Measurements from ENCODE around the gene TMEM82.
A peak's percentile ranks its signal among the peaks of the same experiment; 100 is the strongest.

TMEM82 gene

GRCh38 chr1:15764269-15764764, 22.0 kb downstream of the TMEM82 start:
- no peak for DNase-seq (ENCODE audit: low read depth)
- TF ChIP-seq CTCF (conservative IDR thresholded peaks at IDR 0.05; ENCODE audit: control insufficient read depth, insufficient read depth, low read depth, low read length), result no peak
- no peak overlapping the region for H3K4me3 ChIP-seq (ENCODE audit: control insufficient read depth, low read depth, low read length)

- TF ChIP-seq CTCF (conservative IDR thresholded peaks at IDR 0.05; ENCODE audit: control insufficient read depth, insufficient read depth, low read depth, low read length), result no peak
- H3K4me3 ChIP-seq (ENCODE audit: control insufficient read depth, low read depth, low read length), result no peak overlapping the region
These were observed 22.6 kb downstream of the TMEM82 start for GRCh38 chr1:15764890-15765289.

GRCh38 chr1:15765495-15766194, 23.3 kb downstream of the TMEM82 start:
- no peak for TF ChIP-seq CTCF (conservative IDR thresholded peaks at IDR 0.05; ENCODE audit: control insufficient read depth, insufficient read depth, low read depth, low read length)
- H3K4me3 ChIP-seq (ENCODE audit: control insufficient read depth, low read depth, low read length), result no peak overlapping the region
- DNase-seq (ENCODE audit: low read depth), result peak; percentile 86

More at GRCh38 chr1:15764890-15765289, 22.6 kb downstream of the TMEM82 start:
- no peak for DNase-seq (ENCODE audit: low read depth)

- TF ChIP-seq CTCF (conservative IDR thresholded peaks at IDR 0.05; ENCODE audit: control insufficient read depth, insufficient read depth, low read depth, low read length), result no peak
- DNase-seq (ENCODE audit: low read depth), result no peak
These were observed 25.6 kb downstream of the TMEM82 start for GRCh38 chr1:15767941-15768340.

GRCh38 chr1:15768388-15768787, 26.1 kb downstream of the TMEM82 start:
- no peak for TF ChIP-seq CTCF (conservative IDR thresholded peaks at IDR 0.05; ENCODE audit: control insufficient read depth, insufficient read depth, low read depth, low read length)
- DNase-seq (ENCODE audit: low read depth), result no peak
- no peak overlapping the region for H3K4me3 ChIP-seq (ENCODE audit: control insufficient read depth, low read depth, low read length)

More at GRCh38 chr1:15767941-15768340, 25.6 kb downstream of the TMEM82 start:
- no peak overlapping the region for H3K4me3 ChIP-seq (ENCODE audit: control insufficient read depth, low read depth, low read length)

- no peak for DNase-seq (ENCODE audit: low read depth)
- no peak for TF ChIP-seq CTCF (conservative IDR thresholded peaks at IDR 0.05; ENCODE audit: control insufficient read depth, insufficient read depth, low read depth, low read length)
- no peak overlapping the region for H3K4me3 ChIP-seq (ENCODE audit: control insufficient read depth, low read depth, low read length)
These were observed 28.1 kb downstream of the TMEM82 start for GRCh38 chr1:15770313-15770962.
